Measurements from ENCODE around the gene ATG2A.

GRCh38 chr11:64870176-64870892, 46.7 kb downstream of the ATG2A start:
- TF ChIP-seq, protein P1, sequence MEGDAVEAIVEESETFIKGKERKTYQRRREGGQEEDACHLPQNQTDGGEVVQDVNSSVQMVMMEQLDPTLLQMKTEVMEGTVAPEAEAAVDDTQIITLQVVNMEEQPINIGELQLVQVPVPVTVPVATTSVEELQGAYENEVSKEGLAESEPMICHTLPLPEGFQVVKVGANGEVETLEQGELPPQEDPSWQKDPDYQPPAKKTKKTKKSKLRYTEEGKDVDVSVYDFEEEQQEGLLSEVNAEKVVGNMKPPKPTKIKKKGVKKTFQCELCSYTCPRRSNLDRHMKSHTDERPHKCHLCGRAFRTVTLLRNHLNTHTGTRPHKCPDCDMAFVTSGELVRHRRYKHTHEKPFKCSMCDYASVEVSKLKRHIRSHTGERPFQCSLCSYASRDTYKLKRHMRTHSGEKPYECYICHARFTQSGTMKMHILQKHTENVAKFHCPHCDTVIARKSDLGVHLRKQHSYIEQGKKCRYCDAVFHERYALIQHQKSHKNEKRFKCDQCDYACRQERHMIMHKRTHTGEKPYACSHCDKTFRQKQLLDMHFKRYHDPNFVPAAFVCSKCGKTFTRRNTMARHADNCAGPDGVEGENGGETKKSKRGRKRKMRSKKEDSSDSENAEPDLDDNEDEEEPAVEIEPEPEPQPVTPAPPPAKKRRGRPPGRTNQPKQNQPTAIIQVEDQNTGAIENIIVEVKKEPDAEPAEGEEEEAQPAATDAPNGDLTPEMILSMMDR (IDR thresholded peaks at IDR 0.05) = no peak
- TF ChIP-seq POLR2A (IDR thresholded peaks at IDR 0.05) = no peak
